ENCODE measurements around the gene ZNF366.

ZNF366 gene

DNA sequence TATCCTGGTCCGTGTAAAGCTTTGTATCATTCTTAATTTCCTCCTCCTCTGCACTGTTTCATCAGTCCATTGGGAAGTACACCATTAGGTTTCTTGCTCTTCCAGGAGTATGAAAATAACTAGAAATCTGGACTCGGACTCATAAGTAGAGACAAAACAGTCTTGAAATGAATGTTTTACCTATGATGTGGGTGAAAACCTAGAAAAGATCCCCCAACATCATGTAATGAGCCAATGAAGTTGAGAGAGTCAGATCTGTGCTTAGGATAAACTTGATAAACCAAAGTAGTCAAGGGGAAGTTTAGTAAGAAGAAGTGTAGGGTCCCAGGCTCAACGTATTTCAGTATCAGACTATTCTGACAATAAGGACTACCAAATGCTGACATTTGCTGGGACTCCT, 25.2 kb downstream of the ZNF366 start:
- no peak for TF ChIP-seq ZNF48 (tag by site-specific recombination; IDR thresholded peaks at IDR 0.05)
- TF ChIP-seq ZSCAN16 (tag by site-specific recombination; IDR thresholded peaks at IDR 0.05), result no peak
- no peak for TF ChIP-seq ZBTB48 (tag by site-specific recombination; IDR thresholded peaks at IDR 0.05)
- TF ChIP-seq HOXA7 (CRISPR knock-in tag; IDR thresholded peaks at IDR 0.05; ENCODE audit: borderline replicate concordance), result no peak
- TF ChIP-seq ZBTB8A (tag by site-specific recombination; IDR thresholded peaks at IDR 0.05), result no peak
- TF ChIP-seq ZNF404 (tag by site-specific recombination; IDR thresholded peaks at IDR 0.05), result no peak
- TF ChIP-seq ZBTB21 (tag by site-specific recombination; IDR thresholded peaks at IDR 0.05), result no peak
- no peak for TF ChIP-seq KLF7 (tag by site-specific recombination; IDR thresholded peaks at IDR 0.05; ENCODE audit: borderline replicate concordance)
- TF ChIP-seq KLF8 (tag by site-specific recombination; IDR thresholded peaks at IDR 0.05), result no peak
- no peak for TF ChIP-seq ZNF529 (tag by site-specific recombination; IDR thresholded peaks at IDR 0.05; ENCODE audit: insufficient replicate concordance)
- TF ChIP-seq ZNF174 (tag by site-specific recombination; IDR thresholded peaks at IDR 0.05), result no peak
- TF ChIP-seq ZNF558 (tag by site-specific recombination; IDR thresholded peaks at IDR 0.05), result no peak
- TF ChIP-seq ZNF157 (tag by site-specific recombination; IDR thresholded peaks at IDR 0.05), result no peak
- no peak for TF ChIP-seq ZNF621 (tag by site-specific recombination; IDR thresholded peaks at IDR 0.05)
- TF ChIP-seq ZNF132 (tag by site-specific recombination; IDR thresholded peaks at IDR 0.05; ENCODE audit: borderline replicate concordance), result no peak
- no peak for TF ChIP-seq ZNF311 (tag by site-specific recombination; IDR thresholded peaks at IDR 0.05; ENCODE audit: borderline replicate concordance)
- TF ChIP-seq, protein P1, sequence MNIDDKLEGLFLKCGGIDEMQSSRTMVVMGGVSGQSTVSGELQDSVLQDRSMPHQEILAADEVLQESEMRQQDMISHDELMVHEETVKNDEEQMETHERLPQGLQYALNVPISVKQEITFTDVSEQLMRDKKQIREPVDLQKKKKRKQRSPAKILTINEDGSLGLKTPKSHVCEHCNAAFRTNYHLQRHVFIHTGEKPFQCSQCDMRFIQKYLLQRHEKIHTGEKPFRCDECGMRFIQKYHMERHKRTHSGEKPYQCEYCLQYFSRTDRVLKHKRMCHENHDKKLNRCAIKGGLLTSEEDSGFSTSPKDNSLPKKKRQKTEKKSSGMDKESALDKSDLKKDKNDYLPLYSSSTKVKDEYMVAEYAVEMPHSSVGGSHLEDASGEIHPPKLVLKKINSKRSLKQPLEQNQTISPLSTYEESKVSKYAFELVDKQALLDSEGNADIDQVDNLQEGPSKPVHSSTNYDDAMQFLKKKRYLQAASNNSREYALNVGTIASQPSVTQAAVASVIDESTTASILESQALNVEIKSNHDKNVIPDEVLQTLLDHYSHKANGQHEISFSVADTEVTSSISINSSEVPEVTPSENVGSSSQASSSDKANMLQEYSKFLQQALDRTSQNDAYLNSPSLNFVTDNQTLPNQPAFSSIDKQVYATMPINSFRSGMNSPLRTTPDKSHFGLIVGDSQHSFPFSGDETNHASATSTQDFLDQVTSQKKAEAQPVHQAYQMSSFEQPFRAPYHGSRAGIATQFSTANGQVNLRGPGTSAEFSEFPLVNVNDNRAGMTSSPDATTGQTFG (tag by site-specific recombination; IDR thresholded peaks at IDR 0.05; ENCODE audit: borderline replicate concordance), result no peak
- Histone ChIP-seq H3K4me1 (ENCODE audit: control insufficient read depth, insufficient read depth, low read length) (no peaks in the 10 kb centered on the region), H3K4me3 (ENCODE audit: low read depth, low read length) (no peak overlapping the region), H3K9me3 (ENCODE audit: control insufficient read depth, insufficient read depth, low read depth, low read length) (no peaks in the 10 kb centered on the region), H3K36me3 (ENCODE audit: control insufficient read depth in 2 of 2, insufficient read depth in 1 of 2, low read length in 2 of 2) (no peaks in the 10 kb centered on the region), H3K27ac (ENCODE audit: extremely low read depth, low read depth, low read length) (no peak overlapping the region)
- ChIA-PET CTCF (no interaction called here), POLR2A (no interaction called here)

GRCh38 chr5:72480841-72481240, 26.4 kb downstream of the ZNF366 start:
- no peak overlapping the region for H3K27ac ChIP-seq (ENCODE audit: extremely low read depth, low read depth, low read length)
- H3K4me3 ChIP-seq (ENCODE audit: low read depth, low read length), result no peak overlapping the region
- ChIA-PET POLR2A (no interaction called here), CTCF (no interaction called here)
- H3K4me1 ChIP-seq (ENCODE audit: control insufficient read depth, insufficient read depth, low read length), result no peaks in the 10 kb centered on the region
- TF ChIP-seq ZBTB11 (tag by site-specific recombination; conservative IDR thresholded peaks at IDR 0.05; ENCODE audit: low read depth) (no peak), HOXC10 (CRISPR knock-in tag; IDR thresholded peaks at IDR 0.05) (no peak), ZNF501 (tag by site-specific recombination; IDR thresholded peaks at IDR 0.05) (no peak), ZNF473 (tag by site-specific recombination; IDR thresholded peaks at IDR 0.05) (no peak), ZNF211 (tag by site-specific recombination; IDR thresholded peaks at IDR 0.05; ENCODE audit: low read depth) (no peak), ZNF292 (tag by site-specific recombination; IDR thresholded peaks at IDR 0.05; ENCODE audit: borderline replicate concordance, low read depth) (no peak), ZNF660 (tag by site-specific recombination; IDR thresholded peaks at IDR 0.05) (no peak), FEZF1 (tag by site-specific recombination; IDR thresholded peaks at IDR 0.05) (no peak)
- TF ChIP-seq, protein P2, sequence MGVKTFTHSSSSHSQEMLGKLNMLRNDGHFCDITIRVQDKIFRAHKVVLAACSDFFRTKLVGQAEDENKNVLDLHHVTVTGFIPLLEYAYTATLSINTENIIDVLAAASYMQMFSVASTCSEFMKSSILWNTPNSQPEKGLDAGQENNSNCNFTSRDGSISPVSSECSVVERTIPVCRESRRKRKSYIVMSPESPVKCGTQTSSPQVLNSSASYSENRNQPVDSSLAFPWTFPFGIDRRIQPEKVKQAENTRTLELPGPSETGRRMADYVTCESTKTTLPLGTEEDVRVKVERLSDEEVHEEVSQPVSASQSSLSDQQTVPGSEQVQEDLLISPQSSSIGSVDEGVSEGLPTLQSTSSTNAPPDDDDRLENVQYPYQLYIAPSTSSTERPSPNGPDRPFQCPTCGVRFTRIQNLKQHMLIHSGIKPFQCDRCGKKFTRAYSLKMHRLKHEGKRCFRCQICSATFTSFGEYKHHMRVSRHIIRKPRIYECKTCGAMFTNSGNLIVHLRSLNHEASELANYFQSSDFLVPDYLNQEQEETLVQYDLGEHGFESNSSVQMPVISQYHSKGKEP (tag by site-specific recombination; IDR thresholded peaks at IDR 0.05), result no peak
- TF ChIP-seq, protein P3, sequence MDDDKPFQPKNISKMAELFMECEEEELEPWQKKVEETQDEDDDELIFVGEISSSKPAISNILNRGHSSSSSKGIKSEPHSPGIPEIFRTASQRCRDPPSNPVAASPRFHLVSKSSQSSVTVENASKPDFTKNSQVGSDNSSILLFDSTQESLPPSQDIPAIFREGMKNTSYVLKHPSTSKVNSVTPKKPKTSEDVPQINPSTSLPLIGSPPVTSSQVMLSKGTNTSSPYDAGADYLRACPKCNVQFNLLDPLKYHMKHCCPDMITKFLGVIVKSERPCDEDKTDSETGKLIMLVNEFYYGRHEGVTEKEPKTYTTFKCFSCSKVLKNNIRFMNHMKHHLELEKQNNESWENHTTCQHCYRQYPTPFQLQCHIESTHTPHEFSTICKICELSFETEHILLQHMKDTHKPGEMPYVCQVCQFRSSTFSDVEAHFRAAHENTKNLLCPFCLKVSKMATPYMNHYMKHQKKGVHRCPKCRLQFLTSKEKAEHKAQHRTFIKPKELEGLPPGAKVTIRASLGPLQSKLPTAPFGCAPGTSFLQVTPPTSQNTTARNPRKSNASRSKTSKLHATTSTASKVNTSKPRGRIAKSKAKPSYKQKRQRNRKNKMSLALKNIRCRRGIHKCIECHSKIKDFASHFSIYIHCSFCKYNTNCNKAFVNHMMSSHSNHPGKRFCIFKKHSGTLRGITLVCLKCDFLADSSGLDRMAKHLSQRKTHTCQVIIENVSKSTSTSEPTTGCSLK (tag by site-specific recombination; IDR thresholded peaks at IDR 0.05), result no peak
- no peaks in the 10 kb centered on the region for H3K9me3 ChIP-seq (ENCODE audit: control insufficient read depth, insufficient read depth, low read depth, low read length)
- no peaks in the 10 kb centered on the region for H3K36me3 ChIP-seq (ENCODE audit: control insufficient read depth in 2 of 2, insufficient read depth in 1 of 2, low read length in 2 of 2)
